Brain microvascular endothelial cell (primary cell): Measurements from ENCODE around the gene VEZT.

Source experiments
- DNase-seq: peaks from one replicate; pipeline ENCODE4 v3.0.0-alpha.2; 2020
- H3K27ac ChIP-seq: fragments of 250-450 bp; sonication (Bioruptor Pico); 2 replicates; pipeline ENCODE4 v1.5.1; 2020; ENCODE audit warnings: mild to moderate bottlenecking, moderate library complexity
- H3K27me3 ChIP-seq: fragments of 250-450 bp; sonication (Bioruptor Pico); replicated peaks from 2 replicates; pipeline ENCODE4 v1.5.1; 2020; ENCODE audit warnings: mild to moderate bottlenecking
- H3K36me3 ChIP-seq: fragments of 250-450 bp; sonication (Bioruptor Pico); replicated peaks from 2 replicates; pipeline ENCODE4 v1.5.1; 2020; ENCODE audit warnings: mild to moderate bottlenecking
- H3K4me3 ChIP-seq: 2 replicates; pipeline ENCODE4 v1.5.1; 2011; ENCODE audit warnings: low read depth, mild to moderate bottlenecking, control low read depth, low read length, moderate library complexity
- CTCF ChIP-seq: IDR thresholded peaks from 2 replicates; pipeline ENCODE4 v1.5.1; 2011; ENCODE audit warnings: low read depth, mild to moderate bottlenecking, moderate library complexity, low read length, control low read depth, inconsistent platforms; ENCODE audit errors: missing control alignments
- in situ Hi-C: cut with HindIII; loops from 2 replicates; pipeline ENCODE4 v1.10.0; 2017; ENCODE audit warnings: low sequenced_read_pairs, low pct_ligation_motif_present

VEZT gene

GRCh38 chr12:95224202-95225170 lies 6.9 kb downstream of the VEZT start:
- Histone ChIP-seq H3K36me3 (no peaks in the 10 kb centered on the region), H3K27ac (no peak overlapping the region), H3K27me3 (no peaks in the 10 kb centered on the region), H3K4me3 (no peak overlapping the region)
- DNase-seq = peak; percentile 63
- no peak for TF ChIP-seq CTCF
- in situ Hi-C loops = no loop called here

- H3K27ac ChIP-seq = no peak overlapping the region
- in situ Hi-C loops = no loop called here
- no peak for TF ChIP-seq CTCF
- H3K4me3 ChIP-seq = no peak overlapping the region
- no peaks in the 10 kb centered on the region for H3K27me3 ChIP-seq
- H3K36me3 ChIP-seq = no peaks in the 10 kb centered on the region
- no peak for DNase-seq
Measured at GRCh38 chr12:95225645-95226212, 8.1 kb downstream of the VEZT start.

- no peak for DNase-seq
- no peak overlapping the region for H3K4me3 ChIP-seq
- no peaks in the 10 kb centered on the region for H3K36me3 ChIP-seq
- no peak overlapping the region for H3K27ac ChIP-seq
- H3K27me3 ChIP-seq = no peaks in the 10 kb centered on the region
- TF ChIP-seq CTCF = no peak
- in situ Hi-C loops = no loop called here
Measured at GRCh38 chr12:95227818-95228356, 10.3 kb downstream of the VEZT start.

- no peak for DNase-seq
- Histone ChIP-seq H3K27ac (no peak overlapping the region), H3K36me3 (no peaks in the 10 kb centered on the region), H3K4me3 (no peak overlapping the region), H3K27me3 (no peaks in the 10 kb centered on the region)
- no peak for TF ChIP-seq CTCF
- in situ Hi-C loops = no loop called here
Measured at GRCh38 chr12:95228617-95229016, 11.0 kb downstream of the VEZT start.

GRCh38 chr12:95229636-95230035 lies 12.0 kb downstream of the VEZT start:
- no peaks in the 10 kb centered on the region for H3K27me3 ChIP-seq
- no peak overlapping the region for H3K4me3 ChIP-seq
- no peaks in the 10 kb centered on the region for H3K36me3 ChIP-seq
- H3K27ac ChIP-seq = no peak overlapping the region
- DNase-seq = no peak
- TF ChIP-seq CTCF = no peak
- in situ Hi-C loops = no loop called here
